PC-3 (cell line): ENCODE results near the gene U2SURP.

Experiments used
- CTCF ChIP-seq: fragments of 300-600 bp; sonication (generic); conservative IDR thresholded peaks from 2 replicates; pipeline ENCODE4 v1.5.1; 2017; ENCODE audit warnings: antibody characterized with exemption, low read depth, mild to moderate bottlenecking, low read length
- EZH2 ChIP-seq: fragments of 300-600 bp; sonication (generic); IDR thresholded peaks from one replicate; pipeline ENCODE4 v1.6.1; 2017; ENCODE audit warnings: antibody characterized with exemption, mild to moderate bottlenecking, low read length; ENCODE audit not compliant: unreplicated experiment

DNA sequence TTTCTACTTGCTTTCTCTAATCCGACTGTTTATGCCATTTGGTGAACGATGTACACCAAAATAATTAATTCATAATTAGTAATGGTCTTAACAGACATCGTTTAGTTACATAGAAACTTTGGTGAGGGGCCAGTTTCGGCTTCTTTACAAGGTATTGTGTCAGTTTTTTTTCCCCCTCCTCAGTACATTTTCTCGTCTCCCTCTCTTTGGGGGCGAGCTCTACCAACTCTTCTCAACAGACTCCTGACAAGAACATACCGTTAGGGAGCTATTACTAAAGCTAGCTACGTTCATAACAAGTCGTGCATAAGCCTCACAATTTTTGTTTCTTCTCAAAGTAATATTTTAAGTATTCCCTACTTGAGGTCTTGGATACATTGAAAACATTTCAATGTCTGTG is 1.4 kb downstream of the U2SURP start:
- no peak for TF ChIP-seq EZH2
- TF ChIP-seq CTCF, result no peak
